NT2/D1 (cell line): ENCODE measurements around the gene TOP3A.

Source experiments
- SUZ12 ChIP-seq: IDR thresholded peaks from 2 replicates; pipeline ENCODE4 v1.6.1; 2011; ENCODE audit not compliant: insufficient read length, insufficient read depth; ENCODE audit errors: extremely low read depth
- YY1 ChIP-seq: IDR thresholded peaks from 2 replicates; pipeline ENCODE4 v1.6.1; 2011; ENCODE audit not compliant: insufficient read length, insufficient read depth
- ZNF274 ChIP-seq: IDR thresholded peaks from 2 replicates; pipeline ENCODE4 v1.6.1; 2011; ENCODE audit warnings: mild to moderate bottlenecking, low read depth, low read length

DNA sequence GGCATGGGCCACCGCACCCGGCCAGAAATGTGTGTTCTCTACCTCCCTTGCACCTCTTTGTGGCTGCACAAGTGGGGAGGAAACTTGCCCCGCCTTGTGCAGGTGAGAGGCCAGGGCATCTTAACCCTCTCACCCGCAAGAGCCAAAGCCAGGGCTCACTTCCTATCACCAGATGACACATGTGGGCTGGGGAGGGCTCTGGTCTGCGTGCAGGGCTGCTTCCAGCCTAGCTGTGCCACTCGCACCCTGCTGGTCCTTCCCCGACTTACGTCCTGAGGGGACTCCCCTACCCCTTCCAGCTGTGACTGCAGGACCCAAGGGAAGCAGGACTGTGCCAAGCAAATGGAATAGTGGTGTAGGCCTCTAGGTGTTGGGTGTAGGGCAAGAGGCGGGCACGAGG, 47.4 kb downstream of the TOP3A start:
- TF ChIP-seq YY1 = no peak
- no peak for TF ChIP-seq ZNF274
- TF ChIP-seq SUZ12 = no peak
